DMS153 (cell line): ENCODE results near the gene VAV1.

Source experiments
- DNase-seq: peaks from one replicate; lab custom pipeline; 2025; lab: John Stamatoyannopoulos, UW

The VAV1 gene

DNA sequence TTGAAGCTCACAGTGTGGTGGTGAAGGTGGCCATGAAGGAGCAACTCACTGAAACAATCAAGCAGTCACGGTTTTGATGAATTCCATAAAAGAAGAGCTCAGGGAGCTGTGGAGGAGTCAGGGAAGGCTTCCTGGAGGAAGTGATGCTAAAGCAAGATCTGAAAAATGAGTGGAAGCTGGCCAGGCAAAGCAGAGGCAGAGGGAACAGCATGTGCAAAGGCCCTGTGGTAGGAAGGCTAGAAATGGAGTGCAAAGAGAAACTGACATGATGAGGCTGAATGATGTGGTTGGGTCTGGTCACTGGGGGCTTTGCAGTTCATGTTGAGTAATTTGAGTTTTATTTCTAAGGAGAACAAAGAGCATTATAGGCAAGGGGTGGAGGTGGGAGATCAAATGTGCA is 121.8 kb downstream of the VAV1 start:
- DNase-seq: no peak

DNA sequence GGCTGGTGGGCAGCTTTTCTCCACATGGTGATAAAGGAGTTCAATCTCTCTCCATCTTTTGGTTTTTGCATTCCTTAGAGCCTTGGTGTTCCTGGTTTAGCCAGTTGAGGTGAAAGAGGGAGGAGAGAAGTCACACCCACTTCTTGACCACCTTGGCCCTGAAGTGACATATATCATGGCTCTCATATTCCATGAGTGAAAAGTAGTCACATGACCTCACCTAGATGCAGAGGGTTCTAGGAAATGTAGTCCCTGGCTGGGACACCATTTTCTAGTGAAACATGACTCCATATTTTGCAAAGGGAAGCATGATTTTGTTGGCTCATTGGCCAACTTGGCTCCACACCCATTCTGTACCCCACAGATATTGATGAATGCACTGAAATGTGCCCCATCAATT is 130.9 kb downstream of the VAV1 start:
- DNase-seq: no peak

DNA sequence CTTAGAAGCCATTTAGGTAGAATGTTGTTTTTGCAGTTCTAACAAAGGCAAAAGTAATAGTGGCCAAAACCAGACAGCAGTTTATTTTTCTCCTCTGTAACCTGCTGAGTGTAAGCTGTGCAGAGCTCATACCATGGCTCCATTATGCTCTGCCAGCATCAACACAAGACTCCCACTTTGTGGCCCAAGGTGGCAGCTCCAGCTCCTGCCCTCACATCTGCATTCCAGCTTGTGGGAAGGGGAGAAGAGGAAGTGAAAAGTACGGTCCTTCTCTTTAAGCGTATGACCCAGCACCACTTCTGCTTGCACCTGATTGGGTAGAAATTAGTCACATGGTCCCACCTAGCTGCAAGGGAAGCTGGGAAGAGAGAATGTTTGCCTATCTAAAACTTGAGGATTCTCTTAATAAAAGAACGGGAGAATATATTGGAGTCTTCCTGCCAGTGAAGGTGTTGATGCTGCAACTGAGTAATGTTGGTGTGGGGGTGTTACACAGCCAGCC is 134.1 kb downstream of the VAV1 start:
- no peak for DNase-seq
